HCT116 (cell line): ENCODE data around the gene SRPRA. TPM values are rescaled to one million over a fixed set of nuclear protein-coding genes. Genes with fewer than 3 reads are reported as not detected.

Source experiments
- ATAC-seq: fragments of 200-7000 bp; cut with Tn5 transposase; 2 replicates; pipeline ENCODE4 v1.9.1; 2020; ENCODE audit warnings: mild to moderate bottlenecking, moderate library complexity
- BruUV-seq: library from RNA; stranded (reverse); fragments of 400-500 nt; replicated peaks from 2 replicates; lab custom pipeline; 2021; lab: Mats Ljungman, UMichigan
- CTCF ChIA-PET: fragments of 300-600 bp; sonication (Branson Sonifier 250); formaldehyde crosslinking; loops from one replicate; lab custom pipeline; 2021; ENCODE audit warnings: antibody characterized with exemption; lab: Charles Lee
- POLR2A ChIA-PET: fragments of 300-600, 350-600 bp; sonication (Branson Sonifier 250); formaldehyde crosslinking; loops from one replicate; lab custom pipeline; 2021; ENCODE audit warnings: antibody characterized with exemption; lab: Charles Lee
- RAD21 ChIA-PET, 2 experiments: fragments of 300-600 bp; sonication (Branson Sonifier 250); formaldehyde crosslinking; loops; one replicate each; lab custom pipeline; 2023; ENCODE audit warnings: low total read pairs in 2 of 2; ENCODE audit not compliant: uncharacterized antibody in 2 of 2, unreplicated experiment in 2 of 2, low non-redundant PET in 1 of 2; lab: Charles Lee
- DNase-seq: peaks from one replicate; pipeline ENCODE4 v3.0.0-alpha.2; 2010; ENCODE audit warnings: low read depth, low spot score
- H2AFZ ChIP-seq: fragments of 200-600 bp; shearing (Covaris generic), sonication (generic); 2 replicates; pipeline ENCODE4 v1.6.1; 2017; ENCODE audit warnings: low read depth, mixed run types, mixed read lengths, antibody characterized with exemption, low read length; ENCODE audit not compliant: poor library complexity, severe bottlenecking
- H3K27ac ChIP-seq: 2 replicates; pipeline ENCODE4 v1.5.1; 2012; ENCODE audit warnings: low read depth, low read length
- H3K27me3 ChIP-seq: fragments of 200-600 bp; sonication (generic); 2 replicates; pipeline ENCODE4 v1.6.1; 2016; ENCODE audit warnings: mixed run types, low read length, mixed read lengths; ENCODE audit not compliant: insufficient read depth
- H3K36me3 ChIP-seq, 2 experiments: fragments of 200-500 bp in 1 of 2; fragments of 200-600 bp in 1 of 2; sonication (Bioruptor generic) in 1 of 2; sonication (generic) in 1 of 2; 2 replicates each; pipeline versions ENCODE4 v1.5.1 to v1.6.1; 2014 to 2016; ENCODE audit warnings: low read length in 2 of 2, inconsistent platforms in 1 of 2, mixed read lengths in 1 of 2, mixed run types in 1 of 2; ENCODE audit not compliant: insufficient read depth in 2 of 2, control insufficient read depth in 1 of 2
- H3K4me1 ChIP-seq, 2 experiments: fragments of 200-600 bp in 1 of 2; sonication (generic) in 1 of 2; 2 replicates each; pipeline versions ENCODE4 v1.5.1 to v1.6.1; 2012 to 2017; ENCODE audit warnings: low read length in 2 of 2, inconsistent platforms in 1 of 2, mild to moderate bottlenecking in 1 of 2, mixed read lengths in 1 of 2, mixed run types in 1 of 2, moderate library complexity in 1 of 2; ENCODE audit not compliant: insufficient read depth in 2 of 2, control insufficient read depth in 1 of 2
- H3K4me2 ChIP-seq: fragments of 200-600 bp; sonication (generic); 2 replicates; pipeline ENCODE4 v1.6.1; 2017; ENCODE audit warnings: mixed run types, low read length, mixed read lengths
- H3K4me3 ChIP-seq, 2 experiments: fragments of 200-600 bp in 1 of 2; sonication (generic) in 1 of 2; replicated peaks in 1 of 2; 2 replicates each; pipeline ENCODE4 v1.5.1; 2011 to 2016; ENCODE audit warnings: low read length in 2 of 2, control low read depth in 1 of 2, low read depth in 1 of 2, mild to moderate bottlenecking in 1 of 2, mixed read lengths in 1 of 2, mixed run types in 1 of 2
- H3K79me2 ChIP-seq: fragments of 200-600 bp; sonication (generic); 2 replicates; pipeline ENCODE4 v1.6.1; 2017; ENCODE audit warnings: mild to moderate bottlenecking, mixed run types, low read length, moderate library complexity, mixed read lengths; ENCODE audit not compliant: insufficient read depth
- H3K9ac ChIP-seq: fragments of 200-600 bp; sonication (generic); 2 replicates; pipeline ENCODE4 v1.6.1; 2016; ENCODE audit warnings: low read length, mixed read lengths
- H3K9me2 ChIP-seq: fragments of 200-600 bp; sonication (generic), shearing (Covaris generic); 2 replicates; pipeline ENCODE4 v1.6.1; 2017; ENCODE audit warnings: mixed run types, mild to moderate bottlenecking, moderate library complexity; ENCODE audit not compliant: insufficient read depth
- H3K9me3 ChIP-seq, 2 experiments: fragments of 200-500 bp in 1 of 2; fragments of 200-600 bp in 1 of 2; sonication (Bioruptor generic) in 1 of 2; sonication (generic) in 1 of 2; 2 replicates each; pipeline ENCODE4 v1.6.1; 2014 to 2017; ENCODE audit warnings: low read length in 2 of 2, mixed read lengths in 2 of 2, inconsistent platforms in 1 of 2, low read depth in 1 of 2, mild to moderate bottlenecking in 1 of 2, mixed run types in 1 of 2, moderate library complexity in 1 of 2; ENCODE audit not compliant: control insufficient read depth in 1 of 2, insufficient read depth in 1 of 2
- H4K20me1 ChIP-seq: fragments of 200-600 bp; sonication (generic), shearing (Covaris generic); 2 replicates; pipeline ENCODE4 v1.6.1; 2017; ENCODE audit warnings: mixed run types, mild to moderate bottlenecking, moderate library complexity; ENCODE audit not compliant: insufficient read depth
- CBX3 ChIP-seq: IDR thresholded peaks from 2 replicates; pipeline ENCODE4 v1.6.1; 2012; ENCODE audit warnings: low read depth
- CEBPB ChIP-seq: IDR thresholded peaks from 2 replicates; pipeline ENCODE4 v1.6.1; 2012; ENCODE audit warnings: low read depth
- EGR1 ChIP-seq: IDR thresholded peaks from 2 replicates; pipeline ENCODE4 v1.6.1; 2012; ENCODE audit warnings: low read depth
- ELF1 ChIP-seq: IDR thresholded peaks from 2 replicates; pipeline ENCODE4 v1.6.1; 2012; ENCODE audit warnings: low read depth, borderline replicate concordance
- EZH2 ChIP-seq: fragments of 200-600 bp; sonication (generic); IDR thresholded peaks from 2 replicates; pipeline ENCODE4 v1.6.1; 2017; ENCODE audit warnings: antibody characterized with exemption, mixed run types
- FOSL1 ChIP-seq: IDR thresholded peaks from 2 replicates; pipeline ENCODE4 v1.6.1; 2012; ENCODE audit warnings: low read depth
- JUND ChIP-seq: IDR thresholded peaks from 2 replicates; pipeline ENCODE4 v1.6.1; 2012
- POLR2AphosphoS5 ChIP-seq: IDR thresholded peaks from 2 replicates; pipeline ENCODE4 v1.6.1; 2011; ENCODE audit warnings: mild to moderate bottlenecking, low read depth, low read length, moderate library complexity
- RAD21 ChIP-seq: IDR thresholded peaks from 2 replicates; pipeline ENCODE4 v1.6.1; 2012; ENCODE audit warnings: low read depth, mild to moderate bottlenecking
- SP1 ChIP-seq: IDR thresholded peaks from 2 replicates; pipeline ENCODE4 v1.6.1; 2012; ENCODE audit warnings: low read depth
- TCF7L2 ChIP-seq: IDR thresholded peaks from 2 replicates; pipeline ENCODE4 v1.7.0; 2011; ENCODE audit warnings: borderline replicate concordance, inconsistent platforms; ENCODE audit not compliant: insufficient read depth, insufficient read length; ENCODE audit errors: extremely low read depth
- ZFX ChIP-seq: fragments of 450-650 bp; IDR thresholded peaks from 2 replicates; pipeline ENCODE4 v1.6.1; 2017
- ZNF274 ChIP-seq: fragments of 200-500 bp; sonication (Bioruptor generic); IDR thresholded peaks from 2 replicates; pipeline ENCODE4 v1.6.1; 2014; ENCODE audit warnings: mild to moderate bottlenecking, low read depth, low read length, inconsistent platforms
- intact Hi-C: fragments of 100-400 bp; cut with micrococcal nuclease; formaldehyde crosslinking; loops from 2 replicates; pipeline ENCODE4 v1.10.0; 2022
- total RNA-seq: library from RNA; stranded (reverse); gene quantifications from one replicate; pipeline ENCODE4 v1.2.1, GENCODE V29; 2021; ENCODE audit not compliant: unreplicated experiment
- TF ChIP-seq, protein P1 (sequence below): IDR thresholded peaks from 2 replicates; pipeline ENCODE4 v1.6.1; 2012
- TF ChIP-seq, protein P2 (sequence below): IDR thresholded peaks from 2 replicates; pipeline ENCODE4 v1.6.1; 2012
- TF ChIP-seq, protein P3 (sequence below): IDR thresholded peaks from 2 replicates; pipeline ENCODE4 v1.6.1; 2011; ENCODE audit warnings: mild to moderate bottlenecking, low read length, moderate library complexity; ENCODE audit not compliant: insufficient replicate concordance; ENCODE audit errors: extremely low read depth
- TF ChIP-seq, protein P4 (sequence below): IDR thresholded peaks from 2 replicates; pipeline ENCODE4 v1.6.1; 2012; ENCODE audit warnings: low read depth
- TF ChIP-seq, protein P5 (sequence below), 3 experiments: fragments of 200-600 bp in 1 of 3; sonication (generic) in 1 of 3; IDR thresholded peaks in 2 of 3; conservative IDR thresholded peaks in 1 of 3; 2 replicates each; pipeline ENCODE4 v1.5.1; 2012 to 2017; ENCODE audit warnings: low read depth in 2 of 3, low read length in 2 of 3, antibody characterized with exemption in 1 of 3, borderline replicate concordance in 1 of 3, control low read depth in 1 of 3, mild to moderate bottlenecking in 1 of 3, mixed read lengths in 1 of 3, mixed run types in 1 of 3, moderate library complexity in 1 of 3; ENCODE audit not compliant: insufficient read depth in 1 of 3

SRPRA gene
- total RNA-seq, 1 experiment from 2014 or later: 74.5 TPM

DNA sequence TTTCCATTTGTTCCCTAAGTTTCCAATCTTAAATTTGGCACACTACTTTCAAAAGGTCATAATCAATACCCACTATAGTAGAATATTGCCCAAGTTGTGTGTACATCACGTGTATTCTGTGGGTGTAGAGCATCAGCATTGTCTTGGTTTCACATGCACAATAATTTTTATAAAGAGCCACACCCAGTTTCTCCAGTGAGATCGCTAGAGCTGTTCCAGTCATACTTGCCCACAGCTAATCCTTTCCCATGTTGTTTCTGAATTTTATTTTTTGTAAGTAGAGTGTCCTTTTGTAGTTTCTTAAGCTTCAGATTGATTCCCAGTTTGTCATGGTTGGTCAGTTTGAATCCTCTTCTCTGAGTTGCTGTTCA, 43.4 kb downstream of the SRPRA start:
- no TSS peak for BruUV-seq
- TF ChIP-seq TCF7L2: no peak
- TF ChIP-seq, protein P1, sequence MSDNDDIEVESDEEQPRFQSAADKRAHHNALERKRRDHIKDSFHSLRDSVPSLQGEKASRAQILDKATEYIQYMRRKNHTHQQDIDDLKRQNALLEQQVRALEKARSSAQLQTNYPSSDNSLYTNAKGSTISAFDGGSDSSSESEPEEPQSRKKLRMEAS: no peak
- TF ChIP-seq, protein P2, sequence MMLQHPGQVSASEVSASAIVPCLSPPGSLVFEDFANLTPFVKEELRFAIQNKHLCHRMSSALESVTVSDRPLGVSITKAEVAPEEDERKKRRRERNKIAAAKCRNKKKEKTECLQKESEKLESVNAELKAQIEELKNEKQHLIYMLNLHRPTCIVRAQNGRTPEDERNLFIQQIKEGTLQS: no peak
- TF ChIP-seq CEBPB: no peak
- TF ChIP-seq, protein P3, sequence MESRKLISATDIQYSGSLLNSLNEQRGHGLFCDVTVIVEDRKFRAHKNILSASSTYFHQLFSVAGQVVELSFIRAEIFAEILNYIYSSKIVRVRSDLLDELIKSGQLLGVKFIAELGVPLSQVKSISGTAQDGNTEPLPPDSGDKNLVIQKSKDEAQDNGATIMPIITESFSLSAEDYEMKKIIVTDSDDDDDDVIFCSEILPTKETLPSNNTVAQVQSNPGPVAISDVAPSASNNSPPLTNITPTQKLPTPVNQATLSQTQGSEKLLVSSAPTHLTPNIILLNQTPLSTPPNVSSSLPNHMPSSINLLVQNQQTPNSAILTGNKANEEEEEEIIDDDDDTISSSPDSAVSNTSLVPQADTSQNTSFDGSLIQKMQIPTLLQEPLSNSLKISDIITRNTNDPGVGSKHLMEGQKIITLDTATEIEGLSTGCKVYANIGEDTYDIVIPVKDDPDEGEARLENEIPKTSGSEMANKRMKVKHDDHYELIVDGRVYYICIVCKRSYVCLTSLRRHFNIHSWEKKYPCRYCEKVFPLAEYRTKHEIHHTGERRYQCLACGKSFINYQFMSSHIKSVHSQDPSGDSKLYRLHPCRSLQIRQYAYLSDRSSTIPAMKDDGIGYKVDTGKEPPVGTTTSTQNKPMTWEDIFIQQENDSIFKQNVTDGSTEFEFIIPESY: no peak
- no peak for TF ChIP-seq RAD21
- no peak for TF ChIP-seq ZNF274
- TF ChIP-seq ELF1: no peak
- no peak for TF ChIP-seq SP1
- TF ChIP-seq FOSL1: no peak
- TF ChIP-seq JUND: no peak
- no peak for TF ChIP-seq CBX3
- TF ChIP-seq, protein P4, sequence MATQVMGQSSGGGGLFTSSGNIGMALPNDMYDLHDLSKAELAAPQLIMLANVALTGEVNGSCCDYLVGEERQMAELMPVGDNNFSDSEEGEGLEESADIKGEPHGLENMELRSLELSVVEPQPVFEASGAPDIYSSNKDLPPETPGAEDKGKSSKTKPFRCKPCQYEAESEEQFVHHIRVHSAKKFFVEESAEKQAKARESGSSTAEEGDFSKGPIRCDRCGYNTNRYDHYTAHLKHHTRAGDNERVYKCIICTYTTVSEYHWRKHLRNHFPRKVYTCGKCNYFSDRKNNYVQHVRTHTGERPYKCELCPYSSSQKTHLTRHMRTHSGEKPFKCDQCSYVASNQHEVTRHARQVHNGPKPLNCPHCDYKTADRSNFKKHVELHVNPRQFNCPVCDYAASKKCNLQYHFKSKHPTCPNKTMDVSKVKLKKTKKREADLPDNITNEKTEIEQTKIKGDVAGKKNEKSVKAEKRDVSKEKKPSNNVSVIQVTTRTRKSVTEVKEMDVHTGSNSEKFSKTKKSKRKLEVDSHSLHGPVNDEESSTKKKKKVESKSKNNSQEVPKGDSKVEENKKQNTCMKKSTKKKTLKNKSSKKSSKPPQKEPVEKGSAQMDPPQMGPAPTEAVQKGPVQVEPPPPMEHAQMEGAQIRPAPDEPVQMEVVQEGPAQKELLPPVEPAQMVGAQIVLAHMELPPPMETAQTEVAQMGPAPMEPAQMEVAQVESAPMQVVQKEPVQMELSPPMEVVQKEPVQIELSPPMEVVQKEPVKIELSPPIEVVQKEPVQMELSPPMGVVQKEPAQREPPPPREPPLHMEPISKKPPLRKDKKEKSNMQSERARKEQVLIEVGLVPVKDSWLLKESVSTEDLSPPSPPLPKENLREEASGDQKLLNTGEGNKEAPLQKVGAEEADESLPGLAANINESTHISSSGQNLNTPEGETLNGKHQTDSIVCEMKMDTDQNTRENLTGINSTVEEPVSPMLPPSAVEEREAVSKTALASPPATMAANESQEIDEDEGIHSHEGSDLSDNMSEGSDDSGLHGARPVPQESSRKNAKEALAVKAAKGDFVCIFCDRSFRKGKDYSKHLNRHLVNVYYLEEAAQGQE: no peak
- TF ChIP-seq EGR1: no peak
- no peak for TF ChIP-seq ZFX
- no peak for TF ChIP-seq EZH2
- TF ChIP-seq, protein P5, sequence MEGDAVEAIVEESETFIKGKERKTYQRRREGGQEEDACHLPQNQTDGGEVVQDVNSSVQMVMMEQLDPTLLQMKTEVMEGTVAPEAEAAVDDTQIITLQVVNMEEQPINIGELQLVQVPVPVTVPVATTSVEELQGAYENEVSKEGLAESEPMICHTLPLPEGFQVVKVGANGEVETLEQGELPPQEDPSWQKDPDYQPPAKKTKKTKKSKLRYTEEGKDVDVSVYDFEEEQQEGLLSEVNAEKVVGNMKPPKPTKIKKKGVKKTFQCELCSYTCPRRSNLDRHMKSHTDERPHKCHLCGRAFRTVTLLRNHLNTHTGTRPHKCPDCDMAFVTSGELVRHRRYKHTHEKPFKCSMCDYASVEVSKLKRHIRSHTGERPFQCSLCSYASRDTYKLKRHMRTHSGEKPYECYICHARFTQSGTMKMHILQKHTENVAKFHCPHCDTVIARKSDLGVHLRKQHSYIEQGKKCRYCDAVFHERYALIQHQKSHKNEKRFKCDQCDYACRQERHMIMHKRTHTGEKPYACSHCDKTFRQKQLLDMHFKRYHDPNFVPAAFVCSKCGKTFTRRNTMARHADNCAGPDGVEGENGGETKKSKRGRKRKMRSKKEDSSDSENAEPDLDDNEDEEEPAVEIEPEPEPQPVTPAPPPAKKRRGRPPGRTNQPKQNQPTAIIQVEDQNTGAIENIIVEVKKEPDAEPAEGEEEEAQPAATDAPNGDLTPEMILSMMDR (IDR thresholded peaks at IDR 0.05 in 2 of 3, conservative IDR thresholded peaks at IDR 0.05 in 1 of 3; ENCODE audit: borderline replicate concordance in 1 of 3, insufficient read depth in 1 of 3, low read depth in 2 of 3, low read length in 2 of 3): no peak
- no peak for TF ChIP-seq POLR2AphosphoS5
- TF ChIP-seq, all 23 proteins: peak for 0

More for the DNA sequence above, 43.4 kb downstream of the SRPRA start:
- H3K27me3 ChIP-seq: no peaks in the 10 kb centered on the region
- H3K36me3 ChIP-seq: no peaks in the 10 kb centered on the region
- H3K4me1 ChIP-seq: no peaks in the 10 kb centered on the region
- H3K9me3 ChIP-seq: no peaks in the 10 kb centered on the region
- no peak overlapping the region for H3K9ac ChIP-seq
- no peak overlapping the region for H3K4me3 ChIP-seq
- no peak overlapping the region for H3K27ac ChIP-seq
- peaks cover 53% of the 10 kb centered on the region for H3K79me2 ChIP-seq
- POLR2A ChIA-PET: no interaction called here
- no peak for DNase-seq
- RAD21 ChIA-PET: no interaction called here
- no peaks in the 10 kb centered on the region for H4K20me1 ChIP-seq
- no peaks in the 10 kb centered on the region for H3K9me2 ChIP-seq
- no peak for ATAC-seq
- H3K4me2 ChIP-seq: no peak overlapping the region
- H2AFZ ChIP-seq: no peak overlapping the region
- intact Hi-C loops: no loop called here
- CTCF ChIA-PET: no interaction called here
